A549 (cell line): ENCODE measurements around the gene CHN1.

Experiments
- FOXS1 ChIP-seq: fragments of 250-450 bp; sonication (Bioruptor Pico); IDR thresholded peaks from 2 replicates; pipeline ENCODE4 v1.5.0; 2020; ENCODE audit warnings: mild to moderate bottlenecking, moderate library complexity
- POLR2A ChIP-seq: IDR thresholded peaks from 2 replicates; pipeline ENCODE4 v1.6.1; 2012; ENCODE audit warnings: mild to moderate bottlenecking, low read length
- POLR2AphosphoS2 ChIP-seq: conservative IDR thresholded peaks from 2 replicates; pipeline ENCODE4 v1.6.1; 2012; ENCODE audit warnings: low read length, improper control_type of control experiment, inconsistent platforms
- TF ChIP-seq, protein P1 (sequence below): fragments of >200 bp; sonication (Bioruptor Twin); formaldehyde crosslinking; IDR thresholded peaks from 3 replicates; pipeline ENCODE4 v1.5.1; 2016
- TF ChIP-seq, protein P2 (sequence below): fragments of 250-450 bp; sonication (Bioruptor Pico); IDR thresholded peaks from 2 replicates; pipeline ENCODE4 v1.5.0; 2021; ENCODE audit warnings: mild to moderate bottlenecking, moderate library complexity, borderline replicate concordance

DNA sequence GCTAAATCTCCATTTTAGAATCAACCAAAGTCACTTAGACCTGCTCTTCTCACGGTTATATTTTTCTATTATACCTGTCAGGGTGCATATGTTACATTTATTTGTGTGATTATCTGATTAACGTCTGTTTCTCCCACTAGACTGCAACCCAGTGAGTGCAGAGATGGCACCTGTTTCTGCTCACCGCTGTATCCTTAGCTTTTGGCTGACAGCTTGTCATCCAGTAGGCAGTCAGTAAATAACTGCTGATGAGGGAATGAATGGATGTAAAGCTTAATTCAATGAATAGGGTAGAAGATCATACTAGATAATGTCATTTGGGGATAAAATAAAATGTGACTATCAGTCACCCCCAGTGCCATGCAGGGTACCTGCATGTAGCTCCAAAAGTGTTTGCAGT is 234.0 kb downstream of the CHN1 start:
- no peak for TF ChIP-seq FOXS1
- TF ChIP-seq, protein P1, sequence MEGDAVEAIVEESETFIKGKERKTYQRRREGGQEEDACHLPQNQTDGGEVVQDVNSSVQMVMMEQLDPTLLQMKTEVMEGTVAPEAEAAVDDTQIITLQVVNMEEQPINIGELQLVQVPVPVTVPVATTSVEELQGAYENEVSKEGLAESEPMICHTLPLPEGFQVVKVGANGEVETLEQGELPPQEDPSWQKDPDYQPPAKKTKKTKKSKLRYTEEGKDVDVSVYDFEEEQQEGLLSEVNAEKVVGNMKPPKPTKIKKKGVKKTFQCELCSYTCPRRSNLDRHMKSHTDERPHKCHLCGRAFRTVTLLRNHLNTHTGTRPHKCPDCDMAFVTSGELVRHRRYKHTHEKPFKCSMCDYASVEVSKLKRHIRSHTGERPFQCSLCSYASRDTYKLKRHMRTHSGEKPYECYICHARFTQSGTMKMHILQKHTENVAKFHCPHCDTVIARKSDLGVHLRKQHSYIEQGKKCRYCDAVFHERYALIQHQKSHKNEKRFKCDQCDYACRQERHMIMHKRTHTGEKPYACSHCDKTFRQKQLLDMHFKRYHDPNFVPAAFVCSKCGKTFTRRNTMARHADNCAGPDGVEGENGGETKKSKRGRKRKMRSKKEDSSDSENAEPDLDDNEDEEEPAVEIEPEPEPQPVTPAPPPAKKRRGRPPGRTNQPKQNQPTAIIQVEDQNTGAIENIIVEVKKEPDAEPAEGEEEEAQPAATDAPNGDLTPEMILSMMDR: no peak
- TF ChIP-seq POLR2A: no peak
- TF ChIP-seq POLR2AphosphoS2: no peak
- TF ChIP-seq, protein P2, sequence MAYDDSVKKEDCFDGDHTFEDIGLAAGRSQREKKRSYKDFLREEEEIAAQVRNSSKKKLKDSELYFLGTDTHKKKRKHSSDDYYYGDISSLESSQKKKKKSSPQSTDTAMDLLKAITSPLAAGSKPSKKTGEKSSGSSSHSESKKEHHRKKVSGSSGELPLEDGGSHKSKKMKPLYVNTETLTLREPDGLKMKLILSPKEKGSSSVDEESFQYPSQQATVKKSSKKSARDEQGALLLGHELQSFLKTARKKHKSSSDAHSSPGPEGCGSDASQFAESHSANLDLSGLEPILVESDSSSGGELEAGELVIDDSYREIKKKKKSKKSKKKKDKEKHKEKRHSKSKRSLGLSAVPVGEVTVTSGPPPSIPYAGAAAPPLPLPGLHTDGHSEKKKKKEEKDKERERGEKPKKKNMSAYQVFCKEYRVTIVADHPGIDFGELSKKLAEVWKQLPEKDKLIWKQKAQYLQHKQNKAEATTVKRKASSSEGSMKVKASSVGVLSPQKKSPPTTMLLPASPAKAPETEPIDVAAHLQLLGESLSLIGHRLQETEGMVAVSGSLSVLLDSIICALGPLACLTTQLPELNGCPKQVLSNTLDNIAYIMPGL: no peak
